ENCODE results near the gene SLC7A7.

DNA sequence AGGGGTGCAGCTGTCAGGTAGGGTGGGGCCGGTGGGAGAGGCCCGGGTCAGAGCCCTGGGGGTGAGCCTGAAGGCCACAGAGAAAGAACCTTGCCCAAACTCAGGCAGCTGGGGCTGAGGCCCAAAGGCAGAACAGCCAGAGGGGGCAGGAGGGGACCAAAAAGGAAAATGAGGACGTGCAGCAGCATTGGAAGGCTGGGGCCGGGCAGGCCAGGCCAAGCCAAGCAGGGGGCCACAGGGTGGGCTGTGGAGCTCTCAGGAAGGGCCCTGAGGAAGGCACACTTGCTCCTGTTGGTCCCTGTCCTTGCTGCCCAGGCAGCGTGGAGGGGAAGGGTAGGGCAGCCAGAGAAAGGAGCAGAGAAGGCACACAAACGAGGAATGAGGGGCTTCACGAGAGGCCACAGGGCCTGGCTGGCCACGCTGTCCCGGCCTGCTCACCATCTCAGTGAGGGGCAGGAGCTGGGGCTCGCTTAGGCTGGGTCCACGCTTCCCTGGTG, 31.6 kb upstream of the SLC7A7 start:
- TF ChIP-seq, protein P1, sequence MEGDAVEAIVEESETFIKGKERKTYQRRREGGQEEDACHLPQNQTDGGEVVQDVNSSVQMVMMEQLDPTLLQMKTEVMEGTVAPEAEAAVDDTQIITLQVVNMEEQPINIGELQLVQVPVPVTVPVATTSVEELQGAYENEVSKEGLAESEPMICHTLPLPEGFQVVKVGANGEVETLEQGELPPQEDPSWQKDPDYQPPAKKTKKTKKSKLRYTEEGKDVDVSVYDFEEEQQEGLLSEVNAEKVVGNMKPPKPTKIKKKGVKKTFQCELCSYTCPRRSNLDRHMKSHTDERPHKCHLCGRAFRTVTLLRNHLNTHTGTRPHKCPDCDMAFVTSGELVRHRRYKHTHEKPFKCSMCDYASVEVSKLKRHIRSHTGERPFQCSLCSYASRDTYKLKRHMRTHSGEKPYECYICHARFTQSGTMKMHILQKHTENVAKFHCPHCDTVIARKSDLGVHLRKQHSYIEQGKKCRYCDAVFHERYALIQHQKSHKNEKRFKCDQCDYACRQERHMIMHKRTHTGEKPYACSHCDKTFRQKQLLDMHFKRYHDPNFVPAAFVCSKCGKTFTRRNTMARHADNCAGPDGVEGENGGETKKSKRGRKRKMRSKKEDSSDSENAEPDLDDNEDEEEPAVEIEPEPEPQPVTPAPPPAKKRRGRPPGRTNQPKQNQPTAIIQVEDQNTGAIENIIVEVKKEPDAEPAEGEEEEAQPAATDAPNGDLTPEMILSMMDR (IDR thresholded peaks at IDR 0.05 in 2 of 3, conservative IDR thresholded peaks at IDR 0.05 in 1 of 3; ENCODE audit: insufficient read depth in 2 of 3, low read depth in 1 of 3, low read length in 3 of 3), result no peak
- TF ChIP-seq, protein P2, sequence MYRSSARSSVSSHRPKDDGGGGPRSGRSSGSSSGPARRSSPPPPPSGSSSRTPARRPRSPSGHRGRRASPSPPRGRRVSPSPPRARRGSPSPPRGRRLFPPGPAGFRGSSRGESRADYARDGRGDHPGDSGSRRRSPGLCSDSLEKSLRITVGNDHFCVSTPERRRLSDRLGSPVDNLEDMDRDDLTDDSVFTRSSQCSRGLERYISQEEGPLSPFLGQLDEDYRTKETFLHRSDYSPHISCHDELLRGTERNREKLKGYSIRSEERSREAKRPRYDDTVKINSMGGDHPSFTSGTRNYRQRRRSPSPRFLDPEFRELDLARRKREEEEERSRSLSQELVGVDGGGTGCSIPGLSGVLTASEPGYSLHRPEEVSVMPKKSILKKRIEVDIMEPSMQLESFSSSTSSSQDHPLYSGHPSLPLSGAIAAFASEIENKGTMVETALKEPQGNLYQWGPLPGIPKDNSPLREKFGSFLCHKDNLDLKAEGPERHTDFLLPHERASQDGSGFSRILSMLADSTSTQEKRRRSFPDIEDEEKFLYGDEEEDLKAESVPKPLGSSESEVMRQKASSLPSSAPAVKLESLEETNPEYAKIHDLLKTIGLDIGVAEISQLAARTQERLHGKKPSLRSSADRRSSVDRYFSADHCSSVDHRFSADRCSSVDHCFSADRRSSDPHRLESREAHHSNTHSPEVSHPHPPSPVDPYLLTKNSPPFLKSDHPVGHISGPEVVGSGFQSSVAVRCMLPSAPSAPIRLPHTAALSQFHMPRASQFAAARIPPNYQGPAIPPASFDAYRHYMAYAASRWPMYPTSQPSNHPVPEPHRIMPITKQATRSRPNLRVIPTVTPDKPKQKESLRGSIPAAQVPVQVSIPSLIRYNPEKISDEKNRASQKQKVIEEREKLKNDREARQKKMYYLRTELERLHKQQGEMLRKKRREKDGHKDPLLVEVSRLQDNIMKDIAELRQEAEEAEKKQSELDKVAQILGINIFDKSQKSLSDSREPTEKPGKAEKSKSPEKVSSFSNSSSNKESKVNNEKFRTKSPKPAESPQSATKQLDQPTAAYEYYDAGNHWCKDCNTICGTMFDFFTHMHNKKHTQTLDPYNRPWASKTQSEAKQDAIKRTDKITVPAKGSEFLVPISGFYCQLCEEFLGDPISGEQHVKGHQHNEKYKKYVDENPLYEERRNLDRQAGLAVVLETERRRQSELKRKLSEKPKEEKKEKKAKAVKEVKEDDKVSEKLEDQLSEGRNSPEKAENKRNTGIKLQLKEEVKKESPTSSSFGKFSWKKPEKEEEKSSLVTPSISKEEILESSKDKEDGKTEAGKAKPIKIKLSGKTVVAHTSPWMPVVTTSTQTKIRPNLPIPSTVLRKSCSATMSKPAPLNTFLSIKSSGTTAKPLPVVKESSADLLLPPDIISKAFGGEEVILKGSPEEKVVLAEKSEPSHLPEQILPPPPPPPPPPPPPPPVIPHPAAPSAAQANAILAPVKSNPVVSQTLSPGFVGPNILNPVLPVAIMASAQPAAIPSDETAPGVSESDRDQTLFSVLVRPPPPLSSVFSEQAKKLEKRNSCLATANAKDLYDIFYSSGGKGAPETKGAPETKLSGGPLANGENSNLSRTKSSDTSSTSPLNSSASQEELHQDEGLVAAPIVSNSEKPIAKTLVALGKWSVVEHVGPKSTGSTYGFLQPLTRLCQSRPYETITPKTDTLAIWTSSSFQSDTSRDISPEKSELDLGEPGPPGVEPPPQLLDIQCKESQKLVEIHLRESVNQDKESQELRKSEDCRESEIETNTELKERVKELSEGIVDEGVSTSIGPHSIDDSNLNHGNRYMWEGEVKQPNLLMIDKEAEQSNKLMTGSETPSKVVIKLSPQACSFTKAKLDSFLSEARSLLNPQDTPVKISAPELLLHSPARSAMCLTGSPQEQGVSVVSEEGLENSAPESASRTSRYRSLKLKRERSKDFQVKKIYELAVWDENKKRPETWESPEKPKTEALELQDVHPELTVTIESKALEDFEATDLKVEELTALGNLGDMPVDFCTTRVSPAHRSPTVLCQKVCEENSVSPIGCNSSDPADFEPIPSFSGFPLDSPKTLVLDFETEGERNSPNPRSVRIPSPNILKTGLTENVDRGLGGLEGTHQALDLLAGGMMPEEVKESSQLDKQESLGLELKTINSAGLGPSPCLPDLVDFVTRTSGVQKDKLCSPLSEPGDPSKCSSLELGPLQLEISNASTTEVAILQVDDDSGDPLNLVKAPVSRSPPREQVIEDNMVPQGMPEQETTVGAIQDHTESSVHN (IDR thresholded peaks at IDR 0.05; ENCODE audit: borderline replicate concordance in 1 of 2, low read depth in 1 of 2), result no peak
- TF ChIP-seq NR2C2 (CRISPR knock-in tag; IDR thresholded peaks at IDR 0.05) (no peak), NR2C2 (tag; IDR thresholded peaks at IDR 0.05) (no peak), FOXJ3 (CRISPR knock-in tag; IDR thresholded peaks at IDR 0.05) (no peak), ZNF274 (IDR thresholded peaks at IDR 0.05; ENCODE audit: borderline replicate concordance, low read depth, low read length) (no peak), FOSL1 (tag; conservative IDR thresholded peaks at IDR 0.05) (no peak), ZNF121 (CRISPR knock-in tag; conservative IDR thresholded peaks at IDR 0.05) (no peak), FOXK2 (conservative IDR thresholded peaks at IDR 0.05 in 1 of 2, IDR thresholded peaks at IDR 0.05 in 1 of 2; ENCODE audit: low read depth in 2 of 2) (no peak), CEBPB (tag; IDR thresholded peaks at IDR 0.05) (no peak), L3MBTL2 (IDR thresholded peaks at IDR 0.05) (no peak)
- TF ChIP-seq, protein P3, sequence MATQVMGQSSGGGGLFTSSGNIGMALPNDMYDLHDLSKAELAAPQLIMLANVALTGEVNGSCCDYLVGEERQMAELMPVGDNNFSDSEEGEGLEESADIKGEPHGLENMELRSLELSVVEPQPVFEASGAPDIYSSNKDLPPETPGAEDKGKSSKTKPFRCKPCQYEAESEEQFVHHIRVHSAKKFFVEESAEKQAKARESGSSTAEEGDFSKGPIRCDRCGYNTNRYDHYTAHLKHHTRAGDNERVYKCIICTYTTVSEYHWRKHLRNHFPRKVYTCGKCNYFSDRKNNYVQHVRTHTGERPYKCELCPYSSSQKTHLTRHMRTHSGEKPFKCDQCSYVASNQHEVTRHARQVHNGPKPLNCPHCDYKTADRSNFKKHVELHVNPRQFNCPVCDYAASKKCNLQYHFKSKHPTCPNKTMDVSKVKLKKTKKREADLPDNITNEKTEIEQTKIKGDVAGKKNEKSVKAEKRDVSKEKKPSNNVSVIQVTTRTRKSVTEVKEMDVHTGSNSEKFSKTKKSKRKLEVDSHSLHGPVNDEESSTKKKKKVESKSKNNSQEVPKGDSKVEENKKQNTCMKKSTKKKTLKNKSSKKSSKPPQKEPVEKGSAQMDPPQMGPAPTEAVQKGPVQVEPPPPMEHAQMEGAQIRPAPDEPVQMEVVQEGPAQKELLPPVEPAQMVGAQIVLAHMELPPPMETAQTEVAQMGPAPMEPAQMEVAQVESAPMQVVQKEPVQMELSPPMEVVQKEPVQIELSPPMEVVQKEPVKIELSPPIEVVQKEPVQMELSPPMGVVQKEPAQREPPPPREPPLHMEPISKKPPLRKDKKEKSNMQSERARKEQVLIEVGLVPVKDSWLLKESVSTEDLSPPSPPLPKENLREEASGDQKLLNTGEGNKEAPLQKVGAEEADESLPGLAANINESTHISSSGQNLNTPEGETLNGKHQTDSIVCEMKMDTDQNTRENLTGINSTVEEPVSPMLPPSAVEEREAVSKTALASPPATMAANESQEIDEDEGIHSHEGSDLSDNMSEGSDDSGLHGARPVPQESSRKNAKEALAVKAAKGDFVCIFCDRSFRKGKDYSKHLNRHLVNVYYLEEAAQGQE (IDR thresholded peaks at IDR 0.05; ENCODE audit: borderline replicate concordance), result no peak
- TF ChIP-seq, protein P3 (CRISPR knock-in tag; IDR thresholded peaks at IDR 0.05; ENCODE audit: low read depth), result no peak
- TF ChIP-seq, protein P4, sequence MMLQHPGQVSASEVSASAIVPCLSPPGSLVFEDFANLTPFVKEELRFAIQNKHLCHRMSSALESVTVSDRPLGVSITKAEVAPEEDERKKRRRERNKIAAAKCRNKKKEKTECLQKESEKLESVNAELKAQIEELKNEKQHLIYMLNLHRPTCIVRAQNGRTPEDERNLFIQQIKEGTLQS (IDR thresholded peaks at IDR 0.05), result no peak
- TF ChIP-seq, protein P4 (CRISPR knock-in tag; conservative IDR thresholded peaks at IDR 0.05), result no peak
